GM12873 (cell line): Measurements from ENCODE around the gene CERT1.

Experiments
- CTCF ChIP-seq: IDR thresholded peaks from 2 replicates; pipeline ENCODE4 v1.5.1; 2012; ENCODE audit warnings: low read depth, mild to moderate bottlenecking, moderate library complexity, low read length, control low read depth; ENCODE audit not compliant: insufficient read depth; ENCODE audit errors: missing control alignments

Gene CERT1

DNA sequence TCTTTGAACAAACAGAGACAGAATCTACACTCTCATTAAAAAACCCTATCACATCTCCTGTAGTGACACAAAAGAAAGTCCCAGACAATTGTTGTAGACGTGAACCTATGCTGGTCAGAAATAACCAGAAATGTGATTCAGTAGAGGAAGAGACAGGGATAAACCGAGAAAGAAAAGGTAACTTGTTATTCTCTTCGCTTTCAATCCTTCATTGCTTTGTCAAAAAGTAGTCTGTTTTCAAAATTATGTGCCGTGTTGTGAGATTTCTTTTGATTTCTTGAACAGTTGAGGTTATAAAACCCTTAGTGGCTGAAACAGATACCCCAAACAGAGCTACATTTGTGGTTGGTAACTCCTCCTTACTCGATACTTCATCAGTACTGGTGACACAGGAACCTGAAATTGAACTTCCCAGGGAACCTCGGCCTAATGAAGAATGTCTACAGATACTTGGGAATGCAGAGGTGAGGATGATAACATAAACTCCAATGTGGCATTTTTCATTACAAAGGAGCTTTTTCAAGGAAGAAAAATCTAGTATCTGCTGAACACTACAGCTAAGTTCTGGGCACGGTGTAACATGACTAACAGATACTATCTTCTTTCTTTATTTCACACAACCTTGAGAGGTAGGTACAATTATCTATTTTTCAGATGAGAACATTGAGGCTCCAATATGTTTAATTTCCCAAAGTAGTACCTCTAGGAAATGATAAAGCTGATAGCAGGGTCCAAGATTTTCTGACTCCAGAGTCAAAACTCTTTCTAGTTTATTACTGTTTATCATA is 160.1 kb downstream of the CERT1 start:
- no peak for TF ChIP-seq CTCF

DNA sequence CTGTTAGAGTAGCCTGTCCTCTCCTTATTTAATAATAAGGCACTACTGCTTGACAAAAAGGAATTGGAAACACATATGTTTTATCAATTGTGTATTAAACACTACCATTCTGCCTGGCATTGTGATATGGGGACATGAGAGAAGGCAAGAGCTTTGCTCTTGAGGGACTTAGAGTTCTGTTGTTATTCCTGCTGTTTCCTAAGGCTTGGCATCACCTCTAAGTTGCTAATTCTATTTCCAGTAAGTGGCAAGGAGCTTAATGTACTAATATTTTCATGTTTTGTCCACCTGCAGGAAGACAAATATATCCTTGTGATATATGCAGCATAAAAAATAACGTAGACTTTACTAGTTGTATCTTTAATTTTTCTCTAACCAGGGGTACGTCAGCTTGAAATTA is 161.8 kb downstream of the CERT1 start:
- no peak for TF ChIP-seq CTCF

DNA sequence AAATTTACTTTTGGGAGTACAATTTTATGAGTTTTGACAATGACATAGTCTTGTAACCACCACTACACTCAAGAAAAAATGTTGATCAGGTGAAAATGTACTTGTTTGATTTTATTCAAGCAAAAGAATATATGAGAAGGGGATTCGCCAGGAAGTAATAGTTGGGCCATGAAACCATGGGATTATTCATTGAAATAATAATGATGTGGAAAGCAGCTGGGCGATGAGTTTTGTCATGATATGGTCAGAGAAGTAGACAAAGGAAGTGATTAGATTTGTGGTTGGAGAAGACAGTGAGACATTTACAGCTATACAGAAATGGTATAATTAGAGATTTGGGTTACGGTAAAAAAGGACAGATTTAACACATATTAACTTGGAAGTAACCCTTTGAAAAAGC is 163.2 kb downstream of the CERT1 start:
- TF ChIP-seq CTCF = no peak

DNA sequence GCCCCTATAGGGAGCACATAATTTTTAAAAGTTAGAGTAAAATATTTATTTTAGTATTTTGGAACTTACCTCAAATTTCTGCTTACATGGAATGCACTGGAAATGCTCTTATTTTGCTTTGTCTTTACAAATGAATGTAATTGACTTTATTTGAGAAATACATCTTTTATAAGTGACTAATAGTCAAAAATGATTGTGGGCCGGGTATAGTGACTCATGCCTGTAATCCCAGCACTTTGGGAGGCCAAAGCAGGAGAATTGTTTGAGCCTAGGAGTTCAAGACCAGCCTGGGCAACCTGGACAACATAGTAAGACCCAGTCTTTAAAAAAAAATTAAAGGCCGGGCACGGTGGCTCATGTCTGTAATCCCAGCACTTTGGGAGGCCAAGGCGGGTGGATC is 168.6 kb downstream of the CERT1 start:
- TF ChIP-seq CTCF = no peak

DNA sequence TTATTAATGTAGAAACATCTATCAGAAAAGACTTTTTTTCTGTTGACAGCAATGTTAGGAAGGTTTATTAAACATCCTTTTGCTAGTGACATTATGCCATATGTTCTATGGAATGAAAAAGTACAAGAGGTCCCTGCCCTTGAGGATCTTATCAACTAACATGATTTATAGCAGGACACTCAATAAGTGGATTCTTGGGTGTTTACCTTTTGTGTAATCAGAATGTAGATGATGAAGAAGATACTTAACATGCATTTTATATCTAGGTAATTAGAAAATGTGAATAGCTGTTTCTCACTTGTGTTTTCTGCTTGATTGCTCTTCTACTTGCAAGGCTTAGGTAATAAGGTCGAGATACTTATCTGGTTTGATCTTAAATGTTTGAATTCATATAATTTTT is 169.5 kb downstream of the CERT1 start:
- no peak for TF ChIP-seq CTCF

GRCh38 chr5:75340714-75341478 is 170.5 kb downstream of the CERT1 start:
- TF ChIP-seq CTCF = no peak

DNA sequence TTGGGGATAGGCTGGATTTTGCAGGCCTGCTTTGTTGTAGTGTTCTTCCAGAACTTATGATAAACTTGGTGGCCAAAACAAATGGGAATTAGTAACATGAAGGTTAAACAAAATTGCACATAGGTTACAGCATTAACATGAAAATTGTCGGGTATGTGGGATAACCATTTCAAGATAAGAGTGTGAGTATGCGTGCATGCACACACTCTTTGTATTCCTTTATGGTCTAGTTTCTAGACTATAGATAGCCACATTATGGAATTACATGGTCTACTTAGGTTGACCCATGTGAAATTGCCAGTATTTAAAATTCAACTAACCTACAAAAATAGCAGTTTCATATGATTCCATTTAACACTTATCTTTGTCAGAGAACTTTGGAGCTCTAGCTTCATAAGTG is 173.0 kb downstream of the CERT1 start:
- no peak for TF ChIP-seq CTCF
